ENCODE data around the gene PCDHGA10. TPM values are rescaled to one million over a fixed set of nuclear protein-coding genes. Genes with fewer than 3 reads are reported as not detected.

PCDHGA10 gene
- total and polyA plus RNA-seq, 5 donors from 2014 or later, result not detected

Other genes starting within 250 kb of the PCDHGA10 start
Only the 30 nearest of the 37 such genes appear.
- gene PCDHB10, start 220.6 kb upstream of the PCDHGA10 start, total RNA-seq, result not detected
- not detected for gene PCDHB10, start 220.6 kb upstream of the PCDHGA10 start, polyA plus RNA-seq
- not detected for gene PCDHB11, start 213.4 kb upstream of the PCDHGA10 start, total RNA-seq
- not detected for gene PCDHB11, start 213.4 kb upstream of the PCDHGA10 start, polyA plus RNA-seq
- not detected for gene PCDHB12, start 204.3 kb upstream of the PCDHGA10 start, total RNA-seq
- gene PCDHB12, start 204.3 kb upstream of the PCDHGA10 start, polyA plus RNA-seq, result not detected
- gene PCDHB13, start 199.1 kb upstream of the PCDHGA10 start, total RNA-seq, result not detected
- gene PCDHB13, start 199.1 kb upstream of the PCDHGA10 start, polyA plus RNA-seq, result under 1 TPM in 1 of 4 donors, not detected in 3; 0.05 TPM
- not detected for gene PCDHB14, start 189.6 kb upstream of the PCDHGA10 start, total RNA-seq
- gene PCDHB14, start 189.6 kb upstream of the PCDHGA10 start, polyA plus RNA-seq, result not detected
- not detected for gene PCDHB15, start 167.6 kb upstream of the PCDHGA10 start, total RNA-seq
- gene PCDHB15, start 167.6 kb upstream of the PCDHGA10 start, polyA plus RNA-seq, result not detected
- 0.74 TPM for gene SLC25A2, start 108.9 kb upstream of the PCDHGA10 start, total RNA-seq
- gene SLC25A2, start 108.9 kb upstream of the PCDHGA10 start, polyA plus RNA-seq, result under 1 TPM in 1 of 4 donors, not detected in 3; 0.12 TPM
- gene TAF7, start 92.2 kb upstream of the PCDHGA10 start, total RNA-seq, result 76.6 TPM
- gene TAF7, start 92.2 kb upstream of the PCDHGA10 start, polyA plus RNA-seq, result 100 to 1,000 TPM; 172 to 235 (median 200) TPM
- gene PCDHGA1, start 82.5 kb upstream of the PCDHGA10 start, total RNA-seq, result 0.10 TPM
- gene PCDHGA1, start 82.5 kb upstream of the PCDHGA10 start, polyA plus RNA-seq, result under 1 TPM in 1 of 4 donors, not detected in 3; 0.06 TPM
- not detected for gene PCDHGA2, start 74.2 kb upstream of the PCDHGA10 start, total RNA-seq
- not detected for gene PCDHGA2, start 74.2 kb upstream of the PCDHGA10 start, polyA plus RNA-seq
- gene PCDHGA3, start 69.2 kb upstream of the PCDHGA10 start, total RNA-seq, result not detected
- not detected for gene PCDHGA3, start 69.2 kb upstream of the PCDHGA10 start, polyA plus RNA-seq
- not detected for gene PCDHGB1, start 62.9 kb upstream of the PCDHGA10 start, total RNA-seq
- gene PCDHGB1, start 62.9 kb upstream of the PCDHGA10 start, polyA plus RNA-seq, result not detected
- gene PCDHGA4, start 58.0 kb upstream of the PCDHGA10 start, total RNA-seq, result not detected
- gene PCDHGA4, start 58.0 kb upstream of the PCDHGA10 start, polyA plus RNA-seq, result not detected
- gene PCDHGB2, start 53.0 kb upstream of the PCDHGA10 start, total RNA-seq, result 0.20 TPM
- gene PCDHGB2, start 53.0 kb upstream of the PCDHGA10 start, polyA plus RNA-seq, result under 1 TPM in 1 of 4 donors, not detected in 3; 0.54 TPM
- gene PCDHGA5, start 48.8 kb upstream of the PCDHGA10 start, total RNA-seq, result not detected
- gene PCDHGA5, start 48.8 kb upstream of the PCDHGA10 start, polyA plus RNA-seq, result under 1 TPM in 1 of 4 donors, not detected in 3; 0.08 TPM
- gene PCDHGB3, start 42.7 kb upstream of the PCDHGA10 start, total RNA-seq, result 0.20 TPM
- not detected for gene PCDHGB3, start 42.7 kb upstream of the PCDHGA10 start, polyA plus RNA-seq
- gene PCDHGA6, start 39.1 kb upstream of the PCDHGA10 start, total RNA-seq, result not detected
- not detected for gene PCDHGA6, start 39.1 kb upstream of the PCDHGA10 start, polyA plus RNA-seq
- gene PCDHGA7, start 30.2 kb upstream of the PCDHGA10 start, total RNA-seq, result not detected
- gene PCDHGA7, start 30.2 kb upstream of the PCDHGA10 start, polyA plus RNA-seq, result under 1 TPM in 1 of 4 donors, not detected in 3; 0.09 TPM
- not detected for gene PCDHGB4, start 25.3 kb upstream of the PCDHGA10 start, total RNA-seq
- under 1 TPM in 1 of 4 donors, not detected in 3; 0.22 TPM for gene PCDHGB4, start 25.3 kb upstream of the PCDHGA10 start, polyA plus RNA-seq
- not detected for gene PCDHGA8, start 20.4 kb upstream of the PCDHGA10 start, total RNA-seq
- gene PCDHGA8, start 20.4 kb upstream of the PCDHGA10 start, polyA plus RNA-seq, result under 1 TPM in 1 of 4 donors, not detected in 3; 0.10 TPM
- gene PCDHGB5, start 15.0 kb upstream of the PCDHGA10 start, total RNA-seq, result not detected
- gene PCDHGB5, start 15.0 kb upstream of the PCDHGA10 start, polyA plus RNA-seq, result under 1 TPM in 2 of 4 donors, not detected in 2; 0.17 to 0.27 TPM
- gene PCDHGA9, start 10.2 kb upstream of the PCDHGA10 start, total RNA-seq, result not detected
- gene PCDHGA9, start 10.2 kb upstream of the PCDHGA10 start, polyA plus RNA-seq, result not detected
- gene PCDHGB6, start 5.0 kb upstream of the PCDHGA10 start, total RNA-seq, result not detected
- not detected for gene PCDHGB6, start 5.0 kb upstream of the PCDHGA10 start, polyA plus RNA-seq
- not detected for gene PCDHGB7, start 4.7 kb downstream of the PCDHGA10 start, total RNA-seq
- gene PCDHGB7, start 4.7 kb downstream of the PCDHGA10 start, polyA plus RNA-seq, result not detected
- not detected for gene PCDHGA11, start 8.1 kb downstream of the PCDHGA10 start, total RNA-seq
- not detected for gene PCDHGA11, start 8.1 kb downstream of the PCDHGA10 start, polyA plus RNA-seq
- gene PCDHGA12, start 17.5 kb downstream of the PCDHGA10 start, total RNA-seq, result not detected
- not detected for gene PCDHGA12, start 17.5 kb downstream of the PCDHGA10 start, polyA plus RNA-seq
- 0.35 TPM for gene PCDHGC3, start 63.0 kb downstream of the PCDHGA10 start, total RNA-seq
- under 1 TPM in 1 of 4 donors, not detected in 3; 0.09 TPM for gene PCDHGC3, start 63.0 kb downstream of the PCDHGA10 start, polyA plus RNA-seq
- gene PCDHGC4, start 72.0 kb downstream of the PCDHGA10 start, total RNA-seq, result not detected
- gene PCDHGC4, start 72.0 kb downstream of the PCDHGA10 start, polyA plus RNA-seq, result not detected
- gene PCDHGC5, start 76.1 kb downstream of the PCDHGA10 start, total RNA-seq, result not detected
- not detected for gene PCDHGC5, start 76.1 kb downstream of the PCDHGA10 start, polyA plus RNA-seq
- 287 TPM for gene DIAPH1, start 206.0 kb downstream of the PCDHGA10 start, total RNA-seq
- 100 to 1,000 TPM in 1 of 4 donors, 10 to 100 TPM in 3; 86.1 to 105 (median 90.7) TPM for gene DIAPH1, start 206.0 kb downstream of the PCDHGA10 start, polyA plus RNA-seq